Measurements from ENCODE around the gene TRAK1. TPM values are rescaled to one million over a fixed set of nuclear protein-coding genes. Genes with fewer than 3 reads are reported as not detected.

TRAK1 gene
- total RNA-seq, 4 donors from 2014 or later = 14.3 to 37.5 (median 21.4) TPM

GRCh38 chr3:42273361-42273760 lies 182.2 kb downstream of the TRAK1 start:
- Histone ChIP-seq H3K4me1 (no peaks in the 10 kb centered on the region), H3K36me3 (no peaks in the 10 kb centered on the region), H3K27me3 (no peaks in the 10 kb centered on the region), H3K27ac (no peak overlapping the region), H3K4me3 (no peak overlapping the region), H3K9me3 (no peaks in the 10 kb centered on the region)
- TF ChIP-seq, protein P1, sequence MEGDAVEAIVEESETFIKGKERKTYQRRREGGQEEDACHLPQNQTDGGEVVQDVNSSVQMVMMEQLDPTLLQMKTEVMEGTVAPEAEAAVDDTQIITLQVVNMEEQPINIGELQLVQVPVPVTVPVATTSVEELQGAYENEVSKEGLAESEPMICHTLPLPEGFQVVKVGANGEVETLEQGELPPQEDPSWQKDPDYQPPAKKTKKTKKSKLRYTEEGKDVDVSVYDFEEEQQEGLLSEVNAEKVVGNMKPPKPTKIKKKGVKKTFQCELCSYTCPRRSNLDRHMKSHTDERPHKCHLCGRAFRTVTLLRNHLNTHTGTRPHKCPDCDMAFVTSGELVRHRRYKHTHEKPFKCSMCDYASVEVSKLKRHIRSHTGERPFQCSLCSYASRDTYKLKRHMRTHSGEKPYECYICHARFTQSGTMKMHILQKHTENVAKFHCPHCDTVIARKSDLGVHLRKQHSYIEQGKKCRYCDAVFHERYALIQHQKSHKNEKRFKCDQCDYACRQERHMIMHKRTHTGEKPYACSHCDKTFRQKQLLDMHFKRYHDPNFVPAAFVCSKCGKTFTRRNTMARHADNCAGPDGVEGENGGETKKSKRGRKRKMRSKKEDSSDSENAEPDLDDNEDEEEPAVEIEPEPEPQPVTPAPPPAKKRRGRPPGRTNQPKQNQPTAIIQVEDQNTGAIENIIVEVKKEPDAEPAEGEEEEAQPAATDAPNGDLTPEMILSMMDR (IDR thresholded peaks at IDR 0.05) = no peak
- no peak for TF ChIP-seq POLR2A (IDR thresholded peaks at IDR 0.05)
- no peak for DNase-seq
- intact Hi-C loops (cut with DNase I; ENCODE audit: low total_unique reads) = no loop called here

- intact Hi-C loops (cut with DNase I; ENCODE audit: low total_unique reads) = no loop called here
- no peaks in the 10 kb centered on the region for H3K36me3 ChIP-seq
- no peak overlapping the region for H3K27ac ChIP-seq
- no peaks in the 10 kb centered on the region for H3K9me3 ChIP-seq
- no peaks in the 10 kb centered on the region for H3K27me3 ChIP-seq
- H3K4me1 ChIP-seq = no peaks in the 10 kb centered on the region
- no peak for DNase-seq
- no peak for TF ChIP-seq POLR2A (IDR thresholded peaks at IDR 0.05)
- TF ChIP-seq, protein P1 (IDR thresholded peaks at IDR 0.05) = no peak
- no peak overlapping the region for H3K4me3 ChIP-seq
These were observed 183.1 kb downstream of the TRAK1 start for GRCh38 chr3:42274266-42274665.

DNA sequence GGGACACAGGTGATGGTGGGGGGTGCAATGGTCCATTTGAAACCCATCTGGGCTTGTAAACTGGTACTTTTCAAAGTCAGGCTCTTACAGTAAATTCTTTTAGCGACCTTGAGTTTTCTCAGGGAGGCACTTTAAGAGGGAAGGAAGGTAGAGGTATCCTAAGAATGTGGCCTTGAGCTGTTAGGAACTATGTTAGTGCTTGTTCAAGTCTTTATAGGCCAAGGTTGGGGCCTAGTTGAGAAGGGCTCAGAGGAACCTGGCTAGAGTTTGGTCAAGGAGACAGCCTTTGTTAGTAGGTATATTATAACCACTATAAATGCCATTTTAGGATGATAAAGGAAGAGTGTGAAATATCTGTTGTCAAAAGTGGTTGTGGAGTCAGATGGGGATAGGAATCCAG lies 184.1 kb downstream of the TRAK1 start:
- no peak for TF ChIP-seq POLR2A (IDR thresholded peaks at IDR 0.05)
- TF ChIP-seq, protein P1 (IDR thresholded peaks at IDR 0.05) = no peak
- no peaks in the 10 kb centered on the region for H3K9me3 ChIP-seq
- DNase-seq = no peak
- no peaks in the 10 kb centered on the region for H3K27me3 ChIP-seq
- intact Hi-C loops (cut with DNase I; ENCODE audit: low total_unique reads) = no loop called here
- H3K36me3 ChIP-seq = no peaks in the 10 kb centered on the region
- no peaks in the 10 kb centered on the region for H3K4me1 ChIP-seq
- H3K4me3 ChIP-seq = no peak overlapping the region
- no peak overlapping the region for H3K27ac ChIP-seq

Small RNAs within 50 kb of the gene (small RNA-seq; reads per million reads assigned to genes)
- gene RNU4-78P = not detected

Other genes with a start within 250 kb of the TRAK1 start
- gene ULK4, start 129.3 kb upstream of the TRAK1 start, total RNA-seq = 100 to 1,000 TPM in 1 of 4 donors, 10 to 100 TPM in 2, 1 to 10 TPM in 1; 8.7 to 118 (median 26.1) TPM
- not detected for gene CCK, start 174.8 kb downstream of the TRAK1 start, total RNA-seq